H1 (cell line): ENCODE measurements around the gene TCHP. TPM values are rescaled to one million over a fixed set of nuclear protein-coding genes. Genes with fewer than 3 reads are reported as not detected.

Source experiments
- KDM1A ChIP-seq: fragments of 200-600, 300-600 bp; sonication (generic); IDR thresholded peaks from 2 replicates; pipeline ENCODE4 v1.7.1; 2016; ENCODE audit warnings: mild to moderate bottlenecking, low read length, borderline replicate concordance
- RNF2 ChIP-seq: fragments of 200-900, 300-1000 bp; sonication (generic); IDR thresholded peaks from 2 replicates; pipeline ENCODE4 v1.7.1; 2016; ENCODE audit warnings: borderline replicate concordance, low read depth, mild to moderate bottlenecking, antibody characterized with exemption, low read length; ENCODE audit not compliant: poor library complexity, severe bottlenecking; ENCODE audit errors: missing control alignments
- TAF7 ChIP-seq: optimal IDR thresholded peaks from 2 replicates; pipeline ENCODE3; 2011; ENCODE audit warnings: low read depth, mild to moderate bottlenecking, inconsistent platforms, low read length, moderate library complexity, borderline replicate concordance
- polyA plus RNA-seq, 7 experiments: library from polyadenylated mRNA; depleted of rRNA in 3 of 7; stranded (reverse) in 5 of 7; unstranded in 2 of 7; fragments of >200 nt in 5 of 7; fragments of 200-250 nt in 2 of 7; gene quantifications; 1 replicate in 5 of 7; 2 replicates in 1 of 7; 4 replicates in 1 of 7; pipeline versions ENCODE4 v1.2.1 to v1.2.3, GENCODE V29; 2011 to 2013; ENCODE audit warnings: missing spikeins in 2 of 7, mixed read lengths in 2 of 7
- total RNA-seq: library from RNA; stranded (reverse); fragmentation: NEBNext Ultra II Directional; extraction: Animal tissue kit (Norgen Biotek cat#: 25700); gene quantifications from 2 replicates; pipeline ENCODE4 v1.2.1, GENCODE V29; 2021
- TF ChIP-seq, protein P1 (sequence below): fragments of 300-600 bp; sonication (generic); IDR thresholded peaks from 2 replicates; pipeline ENCODE4 v1.7.1; 2012; ENCODE audit warnings: low read length, moderate library complexity, mild to moderate bottlenecking, inconsistent platforms; ENCODE audit not compliant: insufficient replicate concordance

Gene TCHP
- total and polyA plus RNA-seq, 2 of the 8 experiments (the other 6 are each of a cell fraction or from before 2014, with no cell fraction given) = 2.8 to 4.5 TPM

GRCh38 chr12:109952160-109952858 lies 52.2 kb downstream of the TCHP start (continued):
- no peak for TF ChIP-seq KDM1A
- TF ChIP-seq, protein P1, sequence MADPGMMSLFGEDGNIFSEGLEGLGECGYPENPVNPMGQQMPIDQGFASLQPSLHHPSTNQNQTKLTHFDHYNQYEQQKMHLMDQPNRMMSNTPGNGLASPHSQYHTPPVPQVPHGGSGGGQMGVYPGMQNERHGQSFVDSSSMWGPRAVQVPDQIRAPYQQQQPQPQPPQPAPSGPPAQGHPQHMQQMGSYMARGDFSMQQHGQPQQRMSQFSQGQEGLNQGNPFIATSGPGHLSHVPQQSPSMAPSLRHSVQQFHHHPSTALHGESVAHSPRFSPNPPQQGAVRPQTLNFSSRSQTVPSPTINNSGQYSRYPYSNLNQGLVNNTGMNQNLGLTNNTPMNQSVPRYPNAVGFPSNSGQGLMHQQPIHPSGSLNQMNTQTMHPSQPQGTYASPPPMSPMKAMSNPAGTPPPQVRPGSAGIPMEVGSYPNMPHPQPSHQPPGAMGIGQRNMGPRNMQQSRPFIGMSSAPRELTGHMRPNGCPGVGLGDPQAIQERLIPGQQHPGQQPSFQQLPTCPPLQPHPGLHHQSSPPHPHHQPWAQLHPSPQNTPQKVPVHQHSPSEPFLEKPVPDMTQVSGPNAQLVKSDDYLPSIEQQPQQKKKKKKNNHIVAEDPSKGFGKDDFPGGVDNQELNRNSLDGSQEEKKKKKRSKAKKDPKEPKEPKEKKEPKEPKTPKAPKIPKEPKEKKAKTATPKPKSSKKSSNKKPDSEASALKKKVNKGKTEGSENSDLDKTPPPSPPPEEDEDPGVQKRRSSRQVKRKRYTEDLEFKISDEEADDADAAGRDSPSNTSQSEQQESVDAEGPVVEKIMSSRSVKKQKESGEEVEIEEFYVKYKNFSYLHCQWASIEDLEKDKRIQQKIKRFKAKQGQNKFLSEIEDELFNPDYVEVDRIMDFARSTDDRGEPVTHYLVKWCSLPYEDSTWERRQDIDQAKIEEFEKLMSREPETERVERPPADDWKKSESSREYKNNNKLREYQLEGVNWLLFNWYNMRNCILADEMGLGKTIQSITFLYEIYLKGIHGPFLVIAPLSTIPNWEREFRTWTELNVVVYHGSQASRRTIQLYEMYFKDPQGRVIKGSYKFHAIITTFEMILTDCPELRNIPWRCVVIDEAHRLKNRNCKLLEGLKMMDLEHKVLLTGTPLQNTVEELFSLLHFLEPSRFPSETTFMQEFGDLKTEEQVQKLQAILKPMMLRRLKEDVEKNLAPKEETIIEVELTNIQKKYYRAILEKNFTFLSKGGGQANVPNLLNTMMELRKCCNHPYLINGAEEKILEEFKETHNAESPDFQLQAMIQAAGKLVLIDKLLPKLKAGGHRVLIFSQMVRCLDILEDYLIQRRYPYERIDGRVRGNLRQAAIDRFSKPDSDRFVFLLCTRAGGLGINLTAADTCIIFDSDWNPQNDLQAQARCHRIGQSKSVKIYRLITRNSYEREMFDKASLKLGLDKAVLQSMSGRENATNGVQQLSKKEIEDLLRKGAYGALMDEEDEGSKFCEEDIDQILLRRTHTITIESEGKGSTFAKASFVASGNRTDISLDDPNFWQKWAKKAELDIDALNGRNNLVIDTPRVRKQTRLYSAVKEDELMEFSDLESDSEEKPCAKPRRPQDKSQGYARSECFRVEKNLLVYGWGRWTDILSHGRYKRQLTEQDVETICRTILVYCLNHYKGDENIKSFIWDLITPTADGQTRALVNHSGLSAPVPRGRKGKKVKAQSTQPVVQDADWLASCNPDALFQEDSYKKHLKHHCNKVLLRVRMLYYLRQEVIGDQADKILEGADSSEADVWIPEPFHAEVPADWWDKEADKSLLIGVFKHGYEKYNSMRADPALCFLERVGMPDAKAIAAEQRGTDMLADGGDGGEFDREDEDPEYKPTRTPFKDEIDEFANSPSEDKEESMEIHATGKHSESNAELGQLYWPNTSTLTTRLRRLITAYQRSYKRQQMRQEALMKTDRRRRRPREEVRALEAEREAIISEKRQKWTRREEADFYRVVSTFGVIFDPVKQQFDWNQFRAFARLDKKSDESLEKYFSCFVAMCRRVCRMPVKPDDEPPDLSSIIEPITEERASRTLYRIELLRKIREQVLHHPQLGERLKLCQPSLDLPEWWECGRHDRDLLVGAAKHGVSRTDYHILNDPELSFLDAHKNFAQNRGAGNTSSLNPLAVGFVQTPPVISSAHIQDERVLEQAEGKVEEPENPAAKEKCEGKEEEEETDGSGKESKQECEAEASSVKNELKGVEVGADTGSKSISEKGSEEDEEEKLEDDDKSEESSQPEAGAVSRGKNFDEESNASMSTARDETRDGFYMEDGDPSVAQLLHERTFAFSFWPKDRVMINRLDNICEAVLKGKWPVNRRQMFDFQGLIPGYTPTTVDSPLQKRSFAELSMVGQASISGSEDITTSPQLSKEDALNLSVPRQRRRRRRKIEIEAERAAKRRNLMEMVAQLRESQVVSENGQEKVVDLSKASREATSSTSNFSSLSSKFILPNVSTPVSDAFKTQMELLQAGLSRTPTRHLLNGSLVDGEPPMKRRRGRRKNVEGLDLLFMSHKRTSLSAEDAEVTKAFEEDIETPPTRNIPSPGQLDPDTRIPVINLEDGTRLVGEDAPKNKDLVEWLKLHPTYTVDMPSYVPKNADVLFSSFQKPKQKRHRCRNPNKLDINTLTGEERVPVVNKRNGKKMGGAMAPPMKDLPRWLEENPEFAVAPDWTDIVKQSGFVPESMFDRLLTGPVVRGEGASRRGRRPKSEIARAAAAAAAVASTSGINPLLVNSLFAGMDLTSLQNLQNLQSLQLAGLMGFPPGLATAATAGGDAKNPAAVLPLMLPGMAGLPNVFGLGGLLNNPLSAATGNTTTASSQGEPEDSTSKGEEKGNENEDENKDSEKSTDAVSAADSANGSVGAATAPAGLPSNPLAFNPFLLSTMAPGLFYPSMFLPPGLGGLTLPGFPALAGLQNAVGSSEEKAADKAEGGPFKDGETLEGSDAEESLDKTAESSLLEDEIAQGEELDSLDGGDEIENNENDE = no peak
- no peak for TF ChIP-seq RNF2
- TF ChIP-seq TAF7 = no peak
